Activated CD8-positive, alpha-beta T cell treated with anti-CD3 and anti-CD28 coated beads for 36 hours (primary cell): ENCODE results near the gene SLC7A5. TPM values are rescaled to one million over a fixed set of nuclear protein-coding genes. Genes with fewer than 3 reads are reported as not detected.

Source experiments
- ATAC-seq: fragments of 200-7000 bp; cut with Tn5 transposase; one replicate; pipeline ENCODE4 v1.10.0; 2021; ENCODE audit warnings: mild to moderate bottlenecking, moderate library complexity
- CTCF ChIA-PET: fragments of 350-600 bp; sonication (Branson Sonifier 250); formaldehyde crosslinking; loops from one replicate; lab custom pipeline; 2021; ENCODE audit warnings: antibody characterized with exemption; lab: Charles Lee
- POLR2A ChIA-PET: fragments of 350-600 bp; sonication (Branson Sonifier 250); formaldehyde crosslinking; loops from one replicate; lab custom pipeline; 2021; ENCODE audit warnings: antibody characterized with exemption; lab: Charles Lee
- DNase-seq: peaks from one replicate; pipeline ENCODE4 v3.0.0-alpha.2; 2020
- H3K27ac Mint-ChIP-seq: one replicate; pipeline ENCODE4 v1.8.0; 2021; ENCODE audit warnings: mild to moderate bottlenecking, mixed read lengths
- H3K27me3 Mint-ChIP-seq: one replicate; pipeline ENCODE4 v1.8.0; 2021; ENCODE audit warnings: mixed read lengths
- H3K36me3 Mint-ChIP-seq: one replicate; pipeline ENCODE4 v1.8.0; 2021; ENCODE audit warnings: low read depth, mixed read lengths
- H3K4me1 Mint-ChIP-seq: one replicate; pipeline ENCODE4 v1.8.0; 2021; ENCODE audit warnings: low read depth, mixed read lengths
- H3K4me3 Mint-ChIP-seq: one replicate; pipeline ENCODE4 v1.8.0; 2021; ENCODE audit warnings: mild to moderate bottlenecking, moderate library complexity, mixed read lengths
- H3K9me3 Mint-ChIP-seq: one replicate; pipeline ENCODE4 v1.8.0; 2021; ENCODE audit warnings: mixed read lengths
- CTCF ChIP-seq: fragments of 200-600 bp; IDR thresholded peaks from one replicate; pipeline ENCODE4 v1.8.0; 2022; ENCODE audit warnings: antibody characterized with exemption, mild to moderate bottlenecking
- intact Hi-C: fragments of 100-400 bp; cut with micrococcal nuclease; formaldehyde crosslinking; loops from one replicate; pipeline ENCODE4 v1.10.0; 2022
- total RNA-seq, 2 experiments: library from RNA; stranded (reverse); gene quantifications; one replicate each; pipeline ENCODE4 v1.2.3, GENCODE V29; 2021

Gene SLC7A5
- total RNA-seq, 2 experiments from 2014 or later, result 230 to 236 TPM

DNA sequence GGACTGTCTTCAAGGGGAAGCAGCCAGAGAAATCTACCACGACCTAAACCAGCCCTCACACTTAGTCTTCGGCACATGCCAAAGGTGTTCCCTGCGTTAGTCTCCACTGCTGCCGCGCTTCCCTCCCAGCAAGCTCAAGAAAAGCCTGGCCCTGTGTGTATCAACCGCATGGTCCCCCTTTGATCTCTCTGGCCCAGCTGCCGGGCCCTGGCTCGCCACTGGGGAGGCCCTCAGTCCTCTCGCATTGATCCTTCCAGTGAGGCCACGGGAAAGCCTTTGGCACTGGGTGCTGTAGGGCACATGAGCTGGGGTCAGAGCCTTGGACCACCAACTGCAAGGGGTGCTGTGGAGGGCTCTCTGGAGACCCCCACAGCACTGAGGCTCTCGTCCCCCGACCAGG, 74.0 kb downstream of the SLC7A5 start:
- ATAC-seq, result no peak
- no peak for DNase-seq
- H3K9me3 Mint-ChIP-seq, result no peaks in the 10 kb centered on the region
- POLR2A ChIA-PET, result interaction anchor here (1.8 kb wide), 1 partner anchor 11 kb away, joined by 4 read pairs; no protein-coding TSS in a partner anchor
- CTCF ChIA-PET, result interaction anchor here (2.2 to 6.5 kb wide), 2 partner anchors 15 to 76 kb away, joined by 6 to 45 read pairs; no protein-coding TSS in a partner anchor
- H3K27me3 Mint-ChIP-seq, result no peaks in the 10 kb centered on the region
- no peaks in the 10 kb centered on the region for H3K4me1 Mint-ChIP-seq
- no peak overlapping the region for H3K27ac Mint-ChIP-seq
- H3K36me3 Mint-ChIP-seq, result no peaks in the 10 kb centered on the region
- H3K4me3 Mint-ChIP-seq, result no peak overlapping the region
- TF ChIP-seq CTCF, result no peak
- intact Hi-C loops, result no loop called here

DNA sequence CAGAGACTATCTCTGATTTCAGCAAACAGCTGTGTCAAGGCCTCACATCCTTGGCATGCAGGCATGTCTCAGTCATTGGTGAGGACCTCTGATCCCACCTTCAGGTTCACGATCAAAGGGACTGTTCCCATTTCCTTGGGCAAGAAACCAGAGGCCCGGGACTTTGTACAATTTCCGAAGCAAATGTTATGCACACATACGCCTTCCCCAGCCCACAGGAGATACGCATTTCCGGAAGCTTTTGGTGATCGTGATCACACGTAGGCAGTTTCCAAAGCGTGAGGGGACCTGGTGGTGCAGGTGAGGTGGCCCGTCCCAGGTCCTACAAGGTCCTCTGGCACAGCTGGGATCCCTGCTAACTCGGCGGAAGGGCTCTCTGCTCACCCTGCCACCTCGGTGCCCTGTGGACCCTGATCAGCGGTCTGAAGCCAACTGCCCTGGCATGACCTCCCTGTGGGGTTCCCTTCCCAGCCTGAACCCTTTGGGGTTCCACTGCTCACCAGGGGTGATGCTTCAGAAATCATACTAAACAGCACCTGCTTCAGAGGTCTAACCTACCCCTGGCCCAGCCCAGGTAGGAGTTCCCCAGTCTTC, 74.7 kb downstream of the SLC7A5 start:
- intact Hi-C loops, result no loop called here
- no peak for DNase-seq
- CTCF ChIA-PET, result interaction anchor here (1.4 to 6.5 kb wide), 3 partner anchors 14 to 77 kb away, joined by 6 to 45 read pairs (median 6); no protein-coding TSS in a partner anchor
- no peak for TF ChIP-seq CTCF
- Mint-ChIP-seq H3K4me3 (no peak overlapping the region), H3K27me3 (no peaks in the 10 kb centered on the region), H3K9me3 (no peaks in the 10 kb centered on the region), H3K27ac (no peak overlapping the region), H3K4me1 (no peaks in the 10 kb centered on the region), H3K36me3 (no peaks in the 10 kb centered on the region)
- POLR2A ChIA-PET, result interaction anchor here (0.5 to 1.8 kb wide), 5 partner anchors 12 to 121 kb away, joined by 4 to 8 read pairs (median 4); no protein-coding TSS in a partner anchor
- no peak for ATAC-seq

- Mint-ChIP-seq H3K4me3 (no peak overlapping the region), H3K27ac (no peak overlapping the region), H3K4me1 (no peaks in the 10 kb centered on the region), H3K36me3 (no peaks in the 10 kb centered on the region), H3K9me3 (no peaks in the 10 kb centered on the region), H3K27me3 (no peaks in the 10 kb centered on the region)
- DNase-seq (no peak), ATAC-seq (no peak)
- intact Hi-C loops, result no loop called here
- no peak for TF ChIP-seq CTCF
- POLR2A ChIA-PET, result interaction anchor here (1.0 to 1.8 kb wide), 3 partner anchors 14 to 41 kb away, joined by 3 to 9 read pairs (median 4); no protein-coding TSS in a partner anchor
- CTCF ChIA-PET, result interaction anchor here (6.5 kb wide), 1 partner anchor 12 kb away, joined by 45 read pairs; no protein-coding TSS in a partner anchor
Measured at GRCh38 chr16:87792205-87792565, 77.1 kb downstream of the SLC7A5 start.

- no peak for TF ChIP-seq CTCF
- Mint-ChIP-seq H3K4me3 (no peak overlapping the region), H3K36me3 (no peaks in the 10 kb centered on the region), H3K27me3 (no peaks in the 10 kb centered on the region), H3K9me3 (no peaks in the 10 kb centered on the region), H3K4me1 (no peaks in the 10 kb centered on the region), H3K27ac (no peak overlapping the region)
- DNase-seq, result no peak
- ChIA-PET CTCF (interaction anchor here (1.3 to 6.5 kb wide), 3 partner anchors 11 to 80 kb away, joined by 3 to 45 read pairs (median 4); no protein-coding TSS in a partner anchor), POLR2A (interaction anchor here (0.6 to 1.8 kb wide), 5 partner anchors 11 to 101 kb away, joined by 3 to 9 read pairs (median 3); no protein-coding TSS in a partner anchor)
- intact Hi-C loops, result no loop called here
- no peak for ATAC-seq
Measured at GRCh38 chr16:87791295-87792204, 77.8 kb downstream of the SLC7A5 start.
